GM12878 (cell line): ENCODE results near the gene SPACA1. TPM values are rescaled to one million over a fixed set of nuclear protein-coding genes. Genes with fewer than 3 reads are reported as not detected.

Source experiments
- ATAC-seq: fragments of 200-7000 bp; cut with Tn5 transposase; 3 replicates; pipeline ENCODE4 v1.9.1; 2020; ENCODE audit warnings: mild to moderate bottlenecking, moderate library complexity
- BruUV-seq: library from RNA; stranded (reverse); fragments of 400-500 nt; replicated peaks from 2 replicates; lab custom pipeline; 2021; lab: Mats Ljungman, UMichigan
- CTCF ChIA-PET: fragments of 300-600 bp; sonication (Branson Sonifier 250); formaldehyde crosslinking; extraction: SDS; loops from one replicate; lab custom pipeline; 2021; ENCODE audit warnings: inconsistent platforms; lab: Yijun Ruan, JAX
- POLR2A ChIA-PET: fragments of 350-600 bp; formaldehyde crosslinking; extraction: SDS; loops from one replicate; lab custom pipeline; 2021; ENCODE audit warnings: inconsistent platforms; lab: Charles Lee
- RAD21 ChIA-PET: fragments of 300-600 bp; sonication (Branson Sonifier 250); formaldehyde crosslinking; loops from one replicate; lab custom pipeline; 2023; ENCODE audit warnings: antibody characterized with exemption; ENCODE audit not compliant: unreplicated experiment; lab: Charles Lee
- SMC1A ChIA-PET: fragments of 300-600 bp; sonication (Branson Sonifier 250); formaldehyde crosslinking; loops from one replicate; lab custom pipeline; 2023; ENCODE audit not compliant: unreplicated experiment, uncharacterized antibody; lab: Charles Lee
- DNase-seq: peaks from one replicate; pipeline ENCODE4 v3.0.0-alpha.2; 2011; ENCODE audit warnings: low read depth, low spot score
- FAIRE-seq: peaks from 3 replicates; lab custom pipeline; 2011; peaks lifted over from hg19 to GRCh38; lab: Jason Lieb, UNC
- H2AFZ ChIP-seq: 2 replicates; pipeline ENCODE4 v1.6.0; 2011; ENCODE audit warnings: low read depth, low read length, control low read depth; ENCODE audit not compliant: control insufficient read depth
- H3K27ac ChIP-seq: 2 replicates; pipeline ENCODE4 v1.5.1; 2011; ENCODE audit warnings: control low read depth; ENCODE audit not compliant: control insufficient read depth, insufficient read depth
- H3K27me3 ChIP-seq, 2 experiments: replicated peaks in 1 of 2; 2 replicates each; pipeline versions ENCODE4 v1.6.0 to v1.6.1; 2011; ENCODE audit warnings: low read length in 1 of 2; ENCODE audit not compliant: control insufficient read depth in 2 of 2, insufficient read depth in 2 of 2
- H3K36me3 ChIP-seq, 2 experiments: 2 replicates each; pipeline ENCODE4 v1.5.1; 2011; ENCODE audit warnings: low read length in 1 of 2; ENCODE audit not compliant: control insufficient read depth in 2 of 2, insufficient read depth in 2 of 2
- H3K4me1 ChIP-seq: 2 replicates; pipeline ENCODE4 v1.6.1; 2011; ENCODE audit warnings: mild to moderate bottlenecking, low read length, moderate library complexity, mixed read lengths; ENCODE audit not compliant: control insufficient read depth, insufficient read depth
- H3K4me2 ChIP-seq: 2 replicates; pipeline ENCODE4 v1.6.0; 2011; ENCODE audit warnings: control low read depth; ENCODE audit not compliant: control insufficient read depth, insufficient read depth
- H3K4me3 ChIP-seq: fragments of 200-600 bp; sonication (generic); 2 replicates; pipeline ENCODE4 v1.5.1; 2016
- H3K79me2 ChIP-seq: 2 replicates; pipeline ENCODE4 v1.6.0; 2011; ENCODE audit warnings: low read length; ENCODE audit not compliant: control insufficient read depth, insufficient read depth
- H3K9ac ChIP-seq: 2 replicates; pipeline ENCODE4 v1.8.0; 2011; ENCODE audit warnings: low read length, control low read depth, mixed read lengths; ENCODE audit not compliant: control insufficient read depth, insufficient read depth
- H3K9me3 ChIP-seq: replicated peaks from 3 replicates; pipeline ENCODE4 v1.5.1; 2011; ENCODE audit warnings: mild to moderate bottlenecking, low read length; ENCODE audit not compliant: control insufficient read depth, insufficient read depth
- H4K20me1 ChIP-seq: 2 replicates; pipeline ENCODE4 v1.6.0; 2011; ENCODE audit not compliant: control insufficient read depth, insufficient read depth
- EGR1 ChIP-seq, 2 experiments: IDR thresholded peaks; 1 replicate in 1 of 2; 2 replicates in 1 of 2; pipeline ENCODE4 v1.6.1; 2011 to 2012; ENCODE audit warnings: low read depth in 2 of 2, low read length in 2 of 2, borderline replicate concordance in 1 of 2, mild to moderate bottlenecking in 1 of 2, moderate library complexity in 1 of 2
- EP300 ChIP-seq, 2 experiments: fragments of 150-350 bp in 1 of 2; IDR thresholded peaks; 2 replicates each; pipeline ENCODE4 v1.6.1; 2011 to 2012; ENCODE audit warnings: low read depth in 2 of 2, low read length in 2 of 2, borderline replicate concordance in 1 of 2, improper control_type of control experiment in 1 of 2, inconsistent platforms in 1 of 2; ENCODE audit not compliant: control insufficient read depth in 1 of 2
- MXI1 ChIP-seq: fragments of 150-350 bp; IDR thresholded peaks from 2 replicates; pipeline ENCODE4 v1.6.1; 2011; ENCODE audit warnings: low read depth, mild to moderate bottlenecking, inconsistent platforms, low read length, improper control_type of control experiment
- SMARCA5 ChIP-seq: fragments of 450-650 bp; IDR thresholded peaks from 2 replicates; pipeline ENCODE4 v1.6.1; 2017; ENCODE audit warnings: mild to moderate bottlenecking
- SPI1 ChIP-seq: IDR thresholded peaks from 2 replicates; pipeline ENCODE4 v1.6.1; 2011; ENCODE audit warnings: low read depth, mild to moderate bottlenecking, low read length, moderate library complexity, borderline replicate concordance; ENCODE audit not compliant: insufficient read depth
- TARDBP ChIP-seq: IDR thresholded peaks from 2 replicates; pipeline ENCODE4 v1.6.1; 2016; ENCODE audit warnings: borderline replicate concordance
- TCF12 ChIP-seq: IDR thresholded peaks from 2 replicates; pipeline ENCODE4 v1.6.1; 2011; ENCODE audit warnings: low read depth, mild to moderate bottlenecking, low read length
- TCF3 ChIP-seq: IDR thresholded peaks from 2 replicates; pipeline ENCODE4 v1.6.1; 2012; ENCODE audit warnings: low read depth, mild to moderate bottlenecking, low read length, borderline replicate concordance; ENCODE audit not compliant: insufficient read depth
- ZNF217 ChIP-seq: fragments of 450-650 bp; IDR thresholded peaks from 2 replicates; pipeline ENCODE4 v1.6.1; 2017; ENCODE audit warnings: antibody characterized with exemption, mild to moderate bottlenecking
- WGBS: methylation state at CpG from one replicate; pipeline ENCODE4 v1.1.6; 2016; ENCODE audit warnings: low lambda C conversion rate; ENCODE audit not compliant: insufficient replicate concordance, insufficient coverage; ENCODE audit errors: missing lambda C conversion rate; 5-methylcytosine and 5-hydroxymethylcytosine counted together
- in situ Hi-C: fragments of 300-500 bp; cut with MboI; formaldehyde crosslinking; loops from 9 replicates; pipeline ENCODE4 v1.14.3; 2018; ENCODE audit warnings: mixed read lengths
- intact Hi-C: fragments of 100-400 bp; cut with micrococcal nuclease; formaldehyde crosslinking; loops from one replicate; pipeline ENCODE4 v1.14.2; 2022; ENCODE audit not compliant: unreplicated experiment
- polyA plus RNA-seq, 11 experiments: library from polyadenylated mRNA; depleted of rRNA in 4 of 11; unstranded in 6 of 11; stranded (reverse) in 5 of 11; fragments of >200 nt; fragmentation: Nextera tagmentation in 4 of 11; fragmentation: Illumina TruSeq in 1 of 11; extraction: Ambion mirVana in 4 of 11; extraction: Trizol in 1 of 11; gene quantifications; 1 replicate in 1 of 11; 2 replicates in 10 of 11; pipeline versions ENCODE4 v1.2.1 to v1.2.3, GENCODE V29; 2011 to 2016; ENCODE audit warnings: inconsistent platforms in 2 of 11, missing spikeins in 2 of 11, low read depth in 1 of 11
- total RNA-seq, 4 experiments: library from RNA; depleted of rRNA in 3 of 4; stranded (reverse); fragments of >200 nt in 3 of 4; fragmentation: Illumina TruSeq in 1 of 4; extraction: Trizol in 1 of 4; gene quantifications; 2 replicates each; pipeline versions ENCODE4 v1.2.1 to v1.2.3, GENCODE V29; 2013 to 2021
- TF ChIP-seq, protein P1 (sequence below): IDR thresholded peaks from 2 replicates; pipeline ENCODE4 v1.6.1; 2011; ENCODE audit warnings: low read depth, low read length, improper control_type of control experiment, borderline replicate concordance
- TF ChIP-seq, protein P2 (sequence below): fragments of 450-650 bp; IDR thresholded peaks from 2 replicates; pipeline ENCODE4 v1.6.1; 2014; ENCODE audit warnings: mild to moderate bottlenecking
- TF ChIP-seq, protein P3 (sequence below): IDR thresholded peaks from 2 replicates; pipeline ENCODE4 v1.6.1; 2011; ENCODE audit warnings: borderline replicate concordance, low read depth, mild to moderate bottlenecking, moderate library complexity, mixed read lengths, low read length; ENCODE audit not compliant: insufficient read depth; ENCODE audit errors: extremely low read length

SPACA1 gene
- total and polyA plus RNA-seq, 10 of the 15 experiments (the other 5 are each of a cell fraction or from before 2014, with no cell fraction given) = not detected

DNA sequence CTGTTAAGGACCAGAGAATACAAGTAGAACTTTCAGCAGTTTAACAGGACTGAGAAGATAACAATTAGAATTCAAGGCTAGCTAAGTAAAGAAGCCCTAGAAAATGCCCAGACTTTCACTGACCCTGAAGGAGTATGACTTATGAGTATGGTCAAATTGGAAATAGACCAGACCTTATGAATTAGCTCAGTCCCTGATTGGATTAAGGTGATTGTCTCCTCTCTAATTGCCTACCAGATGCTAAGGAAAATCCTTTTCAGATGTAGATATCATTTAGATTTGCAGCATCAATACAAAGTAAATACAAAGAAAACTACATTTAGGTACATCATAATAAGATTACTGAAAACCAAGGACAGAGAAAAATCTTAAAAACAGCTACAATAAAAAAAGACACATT is 59.6 kb downstream of the SPACA1 start:
- Histone ChIP-seq H3K9me3 (no peaks in the 10 kb centered on the region), H3K36me3 (no peaks in the 10 kb centered on the region), H3K4me1 (no peaks in the 10 kb centered on the region), H4K20me1 (no peaks in the 10 kb centered on the region), H3K79me2 (no peaks in the 10 kb centered on the region), H2AFZ (no peak overlapping the region), H3K9ac (no peak overlapping the region), H3K4me2 (no peak overlapping the region), H3K27me3 (no peaks in the 10 kb centered on the region), H3K27ac (no peak overlapping the region), H3K4me3 (no peak overlapping the region)
- ATAC-seq = no peak
- SMC1A ChIA-PET = interaction anchor here (1.3 to 1.6 kb wide), 5 partner anchors 22 to 41 kb away, joined by 3 to 7 read pairs (median 4); no protein-coding TSS in a partner anchor
- RAD21 ChIA-PET = interaction anchor here (0.7 to 1.4 kb wide), 2 partner anchors 23 to 35 kb away, joined by 3 to 4 read pairs; no protein-coding TSS in a partner anchor
- no peak for DNase-seq
- no TSS peak for BruUV-seq
- in situ Hi-C loops = no loop called here
- no peak for TF ChIP-seq ZNF217
- intact Hi-C loops = no loop called here
- POLR2A ChIA-PET = no interaction called here
- CTCF ChIA-PET = interaction anchor here (1.0 to 1.2 kb wide), 3 partner anchors 9 to 131 kb away, joined by 3 read pairs; no protein-coding TSS in a partner anchor
- FAIRE-seq = no peak

DNA sequence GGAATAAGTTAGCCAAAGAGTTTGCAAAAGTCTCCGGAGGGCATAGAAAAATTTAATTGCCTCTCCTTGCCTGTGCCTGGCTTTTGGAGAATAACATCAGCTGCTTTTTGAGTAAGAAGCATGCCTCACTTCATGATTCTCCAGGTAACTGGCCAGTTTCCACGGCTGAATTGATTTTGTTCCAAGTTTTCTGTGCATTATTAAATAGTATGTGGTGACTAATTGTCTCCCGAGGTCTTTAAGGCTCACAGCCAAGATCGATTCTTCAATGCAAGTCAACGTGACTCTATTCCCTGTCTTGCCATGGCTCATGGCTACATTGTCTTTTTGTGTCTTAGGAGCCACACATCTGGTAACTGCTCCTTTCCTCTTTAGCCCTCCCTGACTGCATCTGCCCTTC is 64.3 kb downstream of the SPACA1 start:
- DNase-seq (no peak), ATAC-seq (no peak), FAIRE-seq (no peak)
- H3K4me3 ChIP-seq = no peak overlapping the region
- H3K4me1 ChIP-seq = no peaks in the 10 kb centered on the region
- RAD21 ChIA-PET = no interaction called here
- H3K27ac ChIP-seq = no peak overlapping the region
- H4K20me1 ChIP-seq = no peaks in the 10 kb centered on the region
- no peak overlapping the region for H2AFZ ChIP-seq
- no peaks in the 10 kb centered on the region; a peak in 1 of 4 replicates for H3K27me3 ChIP-seq
- no peaks in the 10 kb centered on the region for H3K36me3 ChIP-seq
- TF ChIP-seq SMARCA5 (no peak), TCF3 (no peak), EP300 (IDR thresholded peaks at IDR 0.05; ENCODE audit: borderline replicate concordance in 1 of 2, control insufficient read depth in 1 of 2, low read depth in 2 of 2, low read length in 2 of 2) (no peak), SPI1 (no peak), EGR1 (IDR thresholded peaks at IDR 0.05; ENCODE audit: borderline replicate concordance in 1 of 2, low read depth in 2 of 2, low read length in 2 of 2) (no peak), MXI1 (no peak), TARDBP (no peak), TCF12 (no peak)
- TF ChIP-seq, protein P1, sequence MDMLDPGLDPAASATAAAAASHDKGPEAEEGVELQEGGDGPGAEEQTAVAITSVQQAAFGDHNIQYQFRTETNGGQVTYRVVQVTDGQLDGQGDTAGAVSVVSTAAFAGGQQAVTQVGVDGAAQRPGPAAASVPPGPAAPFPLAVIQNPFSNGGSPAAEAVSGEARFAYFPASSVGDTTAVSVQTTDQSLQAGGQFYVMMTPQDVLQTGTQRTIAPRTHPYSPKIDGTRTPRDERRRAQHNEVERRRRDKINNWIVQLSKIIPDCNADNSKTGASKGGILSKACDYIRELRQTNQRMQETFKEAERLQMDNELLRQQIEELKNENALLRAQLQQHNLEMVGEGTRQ = no peak
- TF ChIP-seq, protein P2, sequence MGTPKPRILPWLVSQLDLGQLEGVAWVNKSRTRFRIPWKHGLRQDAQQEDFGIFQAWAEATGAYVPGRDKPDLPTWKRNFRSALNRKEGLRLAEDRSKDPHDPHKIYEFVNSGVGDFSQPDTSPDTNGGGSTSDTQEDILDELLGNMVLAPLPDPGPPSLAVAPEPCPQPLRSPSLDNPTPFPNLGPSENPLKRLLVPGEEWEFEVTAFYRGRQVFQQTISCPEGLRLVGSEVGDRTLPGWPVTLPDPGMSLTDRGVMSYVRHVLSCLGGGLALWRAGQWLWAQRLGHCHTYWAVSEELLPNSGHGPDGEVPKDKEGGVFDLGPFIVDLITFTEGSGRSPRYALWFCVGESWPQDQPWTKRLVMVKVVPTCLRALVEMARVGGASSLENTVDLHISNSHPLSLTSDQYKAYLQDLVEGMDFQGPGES = no peak
- TF ChIP-seq, protein P3, sequence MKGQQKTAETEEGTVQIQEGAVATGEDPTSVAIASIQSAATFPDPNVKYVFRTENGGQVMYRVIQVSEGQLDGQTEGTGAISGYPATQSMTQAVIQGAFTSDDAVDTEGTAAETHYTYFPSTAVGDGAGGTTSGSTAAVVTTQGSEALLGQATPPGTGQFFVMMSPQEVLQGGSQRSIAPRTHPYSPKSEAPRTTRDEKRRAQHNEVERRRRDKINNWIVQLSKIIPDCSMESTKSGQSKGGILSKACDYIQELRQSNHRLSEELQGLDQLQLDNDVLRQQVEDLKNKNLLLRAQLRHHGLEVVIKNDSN = no peak
- no TSS peak for BruUV-seq
- H3K9me3 ChIP-seq = no peaks in the 10 kb centered on the region; the same call in 2 of the 3 replicates
- SMC1A ChIA-PET = no interaction called here
- POLR2A ChIA-PET = no interaction called here
- H3K79me2 ChIP-seq = no peaks in the 10 kb centered on the region
- H3K4me2 ChIP-seq = no peak overlapping the region
- 60% methylated on average over 5 of the region's 5 CpGs for WGBS
- in situ Hi-C loops (no loop called here), intact Hi-C loops (no loop called here)
- CTCF ChIA-PET = no interaction called here
- no peak overlapping the region for H3K9ac ChIP-seq
